ENCODE measurements around the gene HTR3D.
A peak's percentile ranks its signal among the peaks of the same experiment; 100 is the strongest.
"Not testable (repeated sequence)": the region's sequence is repeated elsewhere in the genome, so short reads cannot be mapped to it uniquely, and the experiment has no call there.

Gene HTR3D

GRCh38 chr3:184016811-184017671 lies 14.5 kb upstream of the HTR3D start:
- no peak for DNase-seq

- peak; percentile 89 for DNase-seq
Observed at GRCh38 chr3:184017672-184018423, 13.7 kb upstream of the HTR3D start, which contains the start of gene ABCC5. Gene ABCC5 (minus strand): TSS chr3:184017884. CDS start chr3:184014392, 3,492 bp downstream.

- DNase-seq: no peak
Observed at GRCh38 chr3:184018424-184018973, 13.0 kb upstream of the HTR3D start.

GRCh38 chr3:184022323-184022722 lies 9.2 kb upstream of the HTR3D start:
- DNase-seq: no peak

GRCh38 chr3:184025256-184025655 lies 6.3 kb upstream of the HTR3D start:
- DNase-seq: not testable (repeated sequence)

- not testable (repeated sequence) for DNase-seq
Observed at GRCh38 chr3:184028275-184028890, 3.2 kb upstream of the HTR3D start.

- DNase-seq: no peak
Observed at GRCh38 chr3:184029443-184029842, 2.1 kb upstream of the HTR3D start.

- no peak for DNase-seq
Observed at GRCh38 chr3:184030536-184030935, 1.0 kb upstream of the HTR3D start.

GRCh38 chr3:184037816-184038215 lies 6.3 kb downstream of the HTR3D start:
- no peak for DNase-seq

- DNase-seq: not testable (repeated sequence)
Observed at GRCh38 chr3:184038307-184038706, 6.8 kb downstream of the HTR3D start.

- no peak for DNase-seq
Observed at GRCh38 chr3:184039414-184039813, 7.9 kb downstream of the HTR3D start.

- peak; percentile 74 for DNase-seq
Observed at GRCh38 chr3:184040010-184040409, 8.5 kb downstream of the HTR3D start.

GRCh38 chr3:184042617-184043016 lies 11.1 kb downstream of the HTR3D start:
- DNase-seq: peak; percentile 87

- DNase-seq: no peak
Observed at GRCh38 chr3:184045995-184046394, 14.5 kb downstream of the HTR3D start.

GRCh38 chr3:184050217-184050847 lies 18.8 kb downstream of the HTR3D start:
- peak; percentile 91 for DNase-seq

- DNase-seq: no peak
Observed at GRCh38 chr3:184052767-184053166, 21.2 kb downstream of the HTR3D start, which contains the start of gene HTR3C. Gene HTR3C (plus strand): TSS chr3:184053047. CDS start chr3:184053081, 34 bp downstream.

- no peak for DNase-seq
Observed at GRCh38 chr3:184058029-184058428, 26.5 kb downstream of the HTR3D start.

- no peak for DNase-seq
Observed at GRCh38 chr3:184059424-184059823, 27.9 kb downstream of the HTR3D start.

- DNase-seq: no peak
Observed at GRCh38 chr3:184062637-184063036, 31.1 kb downstream of the HTR3D start.

- DNase-seq: no peak
Observed at GRCh38 chr3:184066211-184066610, 34.7 kb downstream of the HTR3D start.

GRCh38 chr3:184067573-184068055 lies 36.1 kb downstream of the HTR3D start:
- DNase-seq: no peak

GRCh38 chr3:184068344-184068743 lies 36.8 kb downstream of the HTR3D start:
- DNase-seq: no peak
